ENCODE measurements around the gene L3MBTL3. TPM values are rescaled to one million over a fixed set of nuclear protein-coding genes. Genes with fewer than 3 reads are reported as not detected.

L3MBTL3 gene
- total and polyA plus RNA-seq, 7 donors: 1.00 to 3.2 (median 2.0) TPM

DNA sequence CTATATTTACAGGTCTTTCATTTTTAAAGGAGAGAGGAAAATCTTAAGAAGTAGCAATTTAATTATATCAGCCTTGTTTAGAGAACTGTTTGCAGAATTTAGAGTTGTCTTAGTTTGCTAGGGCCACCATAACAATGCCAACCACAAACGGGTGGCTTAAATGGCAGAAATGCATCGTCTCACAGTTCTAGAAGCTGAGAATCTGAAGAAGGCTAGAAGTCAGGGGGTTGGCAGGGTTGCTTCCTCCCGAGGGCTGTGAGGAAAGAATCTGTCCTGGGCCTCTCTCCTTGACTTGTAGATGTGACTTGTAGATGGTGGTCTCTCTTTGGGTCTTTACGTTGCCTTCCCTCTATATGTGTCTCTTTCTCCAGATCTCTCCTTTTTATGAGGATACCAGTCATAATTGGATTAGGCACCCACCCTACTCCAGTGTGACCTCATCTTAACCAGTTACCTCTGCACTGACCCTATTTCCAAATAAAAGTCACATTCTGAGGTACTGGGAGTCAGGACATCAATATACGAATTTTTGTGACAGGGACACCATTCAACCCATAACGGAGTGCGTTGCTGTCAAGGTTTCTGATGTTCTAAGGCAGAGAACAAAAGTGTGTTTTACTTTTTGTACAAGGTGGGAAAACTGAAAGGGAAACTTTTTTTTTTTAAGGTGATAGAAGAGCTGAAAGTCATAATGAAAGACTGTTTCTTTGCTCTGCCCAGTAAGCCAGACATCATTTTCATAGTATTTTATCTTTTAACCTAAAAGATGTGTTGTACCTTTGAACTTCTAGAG lies 119.9 kb downstream of the L3MBTL3 start:
- DNase-seq (no peak), ATAC-seq (no peak)
- TF ChIP-seq, protein P1, sequence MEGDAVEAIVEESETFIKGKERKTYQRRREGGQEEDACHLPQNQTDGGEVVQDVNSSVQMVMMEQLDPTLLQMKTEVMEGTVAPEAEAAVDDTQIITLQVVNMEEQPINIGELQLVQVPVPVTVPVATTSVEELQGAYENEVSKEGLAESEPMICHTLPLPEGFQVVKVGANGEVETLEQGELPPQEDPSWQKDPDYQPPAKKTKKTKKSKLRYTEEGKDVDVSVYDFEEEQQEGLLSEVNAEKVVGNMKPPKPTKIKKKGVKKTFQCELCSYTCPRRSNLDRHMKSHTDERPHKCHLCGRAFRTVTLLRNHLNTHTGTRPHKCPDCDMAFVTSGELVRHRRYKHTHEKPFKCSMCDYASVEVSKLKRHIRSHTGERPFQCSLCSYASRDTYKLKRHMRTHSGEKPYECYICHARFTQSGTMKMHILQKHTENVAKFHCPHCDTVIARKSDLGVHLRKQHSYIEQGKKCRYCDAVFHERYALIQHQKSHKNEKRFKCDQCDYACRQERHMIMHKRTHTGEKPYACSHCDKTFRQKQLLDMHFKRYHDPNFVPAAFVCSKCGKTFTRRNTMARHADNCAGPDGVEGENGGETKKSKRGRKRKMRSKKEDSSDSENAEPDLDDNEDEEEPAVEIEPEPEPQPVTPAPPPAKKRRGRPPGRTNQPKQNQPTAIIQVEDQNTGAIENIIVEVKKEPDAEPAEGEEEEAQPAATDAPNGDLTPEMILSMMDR (IDR thresholded peaks at IDR 0.05): no peak
- Histone ChIP-seq H3K4me3 (no peak overlapping the region), H3K27me3 (ENCODE audit: insufficient read depth in 3 of 3, low read length in 2 of 3) (no peaks in the 10 kb centered on the region), H3K4me1 (no peaks in the 10 kb centered on the region), H3K9me3 (no peaks in the 10 kb centered on the region), H3K27ac (no peak overlapping the region), H3K36me3 (ENCODE audit: insufficient read depth in 1 of 2, low read depth in 1 of 2) (no peaks in the 10 kb centered on the region)
- intact Hi-C loops (cut with DNase I): no loop called here
- 81 to 91% (median 90%) methylated on average over 7 of the region's 7 CpGs for WGBS, 3 donors

DNA sequence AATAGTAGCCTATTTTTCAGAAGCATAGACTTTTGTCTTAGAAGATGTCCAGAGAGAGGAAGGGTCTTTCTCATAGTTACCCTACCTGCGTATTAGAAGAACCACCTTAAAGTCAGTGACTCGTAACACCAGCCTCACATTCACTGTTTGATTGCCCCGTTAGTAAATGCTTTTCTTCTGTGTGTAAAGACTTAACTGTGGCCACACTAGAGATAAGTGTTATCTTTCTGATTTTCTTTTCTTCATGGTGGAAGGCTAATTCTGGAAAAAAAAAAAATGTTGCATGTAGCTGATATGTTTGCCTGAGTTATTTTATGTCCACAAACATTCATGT lies 120.5 kb downstream of the L3MBTL3 start:
- no peaks in the 10 kb centered on the region for H3K9me3 ChIP-seq
- TF ChIP-seq, protein P1 (IDR thresholded peaks at IDR 0.05): no peak
- no peaks in the 10 kb centered on the region for H3K27me3 ChIP-seq (ENCODE audit: insufficient read depth in 3 of 3, low read length in 2 of 3)
- no peak overlapping the region for H3K27ac ChIP-seq
- no peaks in the 10 kb centered on the region for H3K4me1 ChIP-seq
- no peaks in the 10 kb centered on the region for H3K36me3 ChIP-seq (ENCODE audit: insufficient read depth in 1 of 2, low read depth in 1 of 2)
- intact Hi-C loops (cut with DNase I): no loop called here
- H3K4me3 ChIP-seq: no peak overlapping the region
- DNase-seq: no peak
- no peak for ATAC-seq
- WGBS, 3 donors: 88 to 94% (median 90%) methylated on average over 3 of the region's 3 CpGs

DNA sequence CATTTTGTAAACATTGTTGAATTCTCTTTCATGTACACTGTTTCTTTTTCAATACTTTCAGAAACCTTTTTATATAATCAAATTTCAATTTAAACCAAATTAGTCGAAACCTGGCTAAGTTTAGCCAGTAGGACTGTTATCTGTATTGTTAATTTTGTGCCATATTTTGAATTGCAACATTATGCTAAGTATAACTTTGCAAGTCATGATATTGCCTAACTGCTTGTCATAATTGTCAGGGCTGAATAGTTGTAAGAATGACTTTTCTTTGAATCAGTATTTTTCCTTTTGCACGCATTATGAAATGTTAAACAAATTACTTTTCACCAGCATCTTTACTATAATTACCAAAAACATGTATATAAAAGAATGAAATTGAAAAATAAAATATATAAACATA lies 121.7 kb downstream of the L3MBTL3 start:
- H3K36me3 ChIP-seq (ENCODE audit: insufficient read depth in 1 of 2, low read depth in 1 of 2): no peaks in the 10 kb centered on the region
- H3K27me3 ChIP-seq (ENCODE audit: insufficient read depth in 3 of 3, low read length in 2 of 3): no peaks in the 10 kb centered on the region
- no peaks in the 10 kb centered on the region for H3K4me1 ChIP-seq
- TF ChIP-seq, protein P1 (IDR thresholded peaks at IDR 0.05): no peak
- intact Hi-C loops (cut with DNase I): no loop called here
- H3K27ac ChIP-seq: no peak overlapping the region
- H3K4me3 ChIP-seq: no peak overlapping the region
- no peaks in the 10 kb centered on the region for H3K9me3 ChIP-seq
- DNase-seq: no peak
- 93 to 98% (median 97%) methylated on average over 2 of the region's 2 CpGs for WGBS, 3 donors
- no peak for ATAC-seq

DNA sequence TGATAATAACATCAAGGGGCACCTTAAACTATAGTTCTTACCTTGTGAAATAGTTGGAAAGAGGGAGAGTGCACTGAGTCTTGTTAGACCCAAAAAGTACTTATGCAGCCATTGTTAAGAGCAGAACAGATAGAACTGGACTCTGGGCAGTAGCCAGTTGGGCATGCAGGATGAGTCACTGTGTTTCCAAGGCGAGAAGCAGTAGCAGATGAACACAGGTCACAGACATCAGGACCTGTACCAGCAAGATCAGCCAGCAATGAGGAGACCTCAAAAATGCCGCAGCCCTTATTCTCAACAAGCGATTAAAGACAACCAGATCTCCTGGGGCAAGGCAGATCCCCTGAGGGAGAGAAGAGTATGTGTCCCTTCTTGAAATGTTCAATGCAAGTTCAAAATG lies 125.3 kb downstream of the L3MBTL3 start:
- TF ChIP-seq, protein P1 (IDR thresholded peaks at IDR 0.05): no peak
- ATAC-seq: no peak

DNA sequence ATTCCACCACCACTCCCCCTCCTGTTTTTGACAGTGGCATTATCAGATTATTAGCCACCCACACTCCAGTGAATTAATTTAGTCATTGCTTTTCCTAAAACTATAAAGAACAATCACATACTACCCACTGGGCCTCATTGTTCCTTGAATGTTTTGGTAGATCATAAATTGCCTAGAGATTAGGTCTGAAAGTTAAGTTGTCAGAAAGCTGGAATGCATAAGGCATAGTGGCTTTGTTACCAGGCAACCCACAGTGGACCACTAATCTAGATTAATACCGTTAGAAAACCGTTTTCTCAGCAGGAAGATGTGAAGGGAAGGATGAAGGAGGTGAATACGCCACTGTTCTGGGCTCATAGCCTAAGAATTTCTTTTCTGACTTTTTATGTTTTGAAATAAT lies 128.7 kb downstream of the L3MBTL3 start:
- Histone ChIP-seq H3K4me1 (no peaks in the 10 kb centered on the region), H3K27ac (no peak overlapping the region), H3K9me3 (no peaks in the 10 kb centered on the region), H3K4me3 (no peak overlapping the region), H3K27me3 (ENCODE audit: insufficient read depth in 3 of 3, low read length in 2 of 3) (no peaks in the 10 kb centered on the region), H3K36me3 (ENCODE audit: insufficient read depth in 1 of 2, low read depth in 1 of 2) (no peaks in the 10 kb centered on the region)
- intact Hi-C loops (cut with DNase I): no loop called here
- 57 to 76% (median 76%) methylated on average over 3 of the region's 3 CpGs for WGBS, 3 donors
- DNase-seq (no peak), ATAC-seq (no peak)
- TF ChIP-seq, protein P1 (IDR thresholded peaks at IDR 0.05): no peak

More for the DNA sequence above, 125.3 kb downstream of the L3MBTL3 start:
- no peak overlapping the region for H3K27ac ChIP-seq
- WGBS, 3 donors: 85 to 90% (median 89%) methylated on average over 3 of the region's 3 CpGs
- H3K4me1 ChIP-seq: no peaks in the 10 kb centered on the region
- H3K9me3 ChIP-seq: no peaks in the 10 kb centered on the region
- intact Hi-C loops (cut with DNase I): no loop called here
- H3K27me3 ChIP-seq (ENCODE audit: insufficient read depth in 3 of 3, low read length in 2 of 3): no peaks in the 10 kb centered on the region
- no peak for DNase-seq
- no peak overlapping the region for H3K4me3 ChIP-seq
- no peaks in the 10 kb centered on the region for H3K36me3 ChIP-seq (ENCODE audit: insufficient read depth in 1 of 2, low read depth in 1 of 2)

All from psoas muscle (tissue), 8 donors.